Upper lobe of right lung (tissue), 1 donor: ENCODE results near the gene ZYG11B. TPM values are rescaled to one million over a fixed set of nuclear protein-coding genes. Genes with fewer than 3 reads are reported as not detected.
"Not testable (repeated sequence)": the region's sequence is repeated elsewhere in the genome, so short reads cannot be mapped to it uniquely, and the experiment has no call there.

Experiments used
- ATAC-seq: fragments of 200-7000 bp; cut with Tn5 transposase; one replicate; pipeline ENCODE4 v1.9.1; 2020; ENCODE audit warnings: mild to moderate bottlenecking, moderate library complexity
- DNase-seq: peaks from one replicate; pipeline ENCODE4 v3.0.0-alpha.2; 2020
- H3K27ac ChIP-seq: fragments of 200-600 bp; one replicate; pipeline ENCODE4 v1.8.0; 2022
- H3K27me3 ChIP-seq: fragments of 200-600 bp; one replicate; pipeline ENCODE4 v1.8.0; 2022; ENCODE audit warnings: mild to moderate bottlenecking
- H3K36me3 ChIP-seq: fragments of 200-600 bp; one replicate; pipeline ENCODE4 v1.8.0; 2022
- H3K4me1 ChIP-seq: fragments of 200-600 bp; one replicate; pipeline ENCODE4 v1.8.0; 2022
- H3K4me3 ChIP-seq: fragments of 200-600 bp; one replicate; pipeline ENCODE4 v1.8.0; 2022; ENCODE audit warnings: mild to moderate bottlenecking
- H3K9me3 ChIP-seq: fragments of 200-600 bp; one replicate; pipeline ENCODE4 v1.8.0; 2022
- intact Hi-C: fragments of 100-400 bp; cut with DNase I; formaldehyde crosslinking; loops from one replicate; pipeline ENCODE4 v1.11.0; 2022
- total RNA-seq: library from RNA; stranded (reverse); fragmentation: NEBNext Ultra II Directional; extraction: Animal tissue kit (Norgen Biotek cat#: 25700); gene quantifications from one replicate; pipeline ENCODE4 v1.2.1, GENCODE V29; 2021
- TF ChIP-seq, protein P1 (sequence below): fragments of 200-600 bp; IDR thresholded peaks from one replicate; pipeline ENCODE4 v1.8.0; 2022; ENCODE audit warnings: antibody characterized with exemption
- donor health status: DM: no; HTN: yes; CAD: no; lungs with severe emphysema.

The ZYG11B gene
- total RNA-seq, 1 donor from 2014 or later, result 30.5 TPM

DNA sequence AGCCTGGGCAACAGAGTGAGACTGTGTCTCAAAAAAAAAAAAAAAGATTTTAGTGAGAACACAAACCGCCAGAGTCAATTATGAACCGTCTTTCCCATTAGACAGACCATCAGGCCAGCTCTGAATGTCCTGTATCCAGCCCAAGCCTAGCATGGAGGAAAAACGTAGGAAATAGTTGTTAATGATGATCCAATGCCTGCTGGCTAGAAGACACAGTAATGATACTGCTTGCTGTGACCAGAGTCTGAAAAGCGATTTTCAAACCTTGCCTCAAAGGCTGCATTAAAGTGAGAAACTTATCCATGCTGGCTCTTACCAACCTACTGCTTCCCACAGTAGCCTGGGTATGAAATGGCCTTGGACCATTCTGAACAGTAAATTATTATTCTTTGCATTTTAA is 45.1 kb upstream of the ZYG11B start:
- H3K4me1 ChIP-seq, result peaks cover 11% of the 10 kb centered on the region
- no peak for DNase-seq
- intact Hi-C loops, result no loop called here
- no peak for ATAC-seq
- no peaks in the 10 kb centered on the region for H3K9me3 ChIP-seq
- no peaks in the 10 kb centered on the region for H3K36me3 ChIP-seq
- no peak overlapping the region for H3K4me3 ChIP-seq
- H3K27ac ChIP-seq, result no peak overlapping the region
- no peaks in the 10 kb centered on the region for H3K27me3 ChIP-seq
- TF ChIP-seq, protein P1, sequence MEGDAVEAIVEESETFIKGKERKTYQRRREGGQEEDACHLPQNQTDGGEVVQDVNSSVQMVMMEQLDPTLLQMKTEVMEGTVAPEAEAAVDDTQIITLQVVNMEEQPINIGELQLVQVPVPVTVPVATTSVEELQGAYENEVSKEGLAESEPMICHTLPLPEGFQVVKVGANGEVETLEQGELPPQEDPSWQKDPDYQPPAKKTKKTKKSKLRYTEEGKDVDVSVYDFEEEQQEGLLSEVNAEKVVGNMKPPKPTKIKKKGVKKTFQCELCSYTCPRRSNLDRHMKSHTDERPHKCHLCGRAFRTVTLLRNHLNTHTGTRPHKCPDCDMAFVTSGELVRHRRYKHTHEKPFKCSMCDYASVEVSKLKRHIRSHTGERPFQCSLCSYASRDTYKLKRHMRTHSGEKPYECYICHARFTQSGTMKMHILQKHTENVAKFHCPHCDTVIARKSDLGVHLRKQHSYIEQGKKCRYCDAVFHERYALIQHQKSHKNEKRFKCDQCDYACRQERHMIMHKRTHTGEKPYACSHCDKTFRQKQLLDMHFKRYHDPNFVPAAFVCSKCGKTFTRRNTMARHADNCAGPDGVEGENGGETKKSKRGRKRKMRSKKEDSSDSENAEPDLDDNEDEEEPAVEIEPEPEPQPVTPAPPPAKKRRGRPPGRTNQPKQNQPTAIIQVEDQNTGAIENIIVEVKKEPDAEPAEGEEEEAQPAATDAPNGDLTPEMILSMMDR, result no peak

DNA sequence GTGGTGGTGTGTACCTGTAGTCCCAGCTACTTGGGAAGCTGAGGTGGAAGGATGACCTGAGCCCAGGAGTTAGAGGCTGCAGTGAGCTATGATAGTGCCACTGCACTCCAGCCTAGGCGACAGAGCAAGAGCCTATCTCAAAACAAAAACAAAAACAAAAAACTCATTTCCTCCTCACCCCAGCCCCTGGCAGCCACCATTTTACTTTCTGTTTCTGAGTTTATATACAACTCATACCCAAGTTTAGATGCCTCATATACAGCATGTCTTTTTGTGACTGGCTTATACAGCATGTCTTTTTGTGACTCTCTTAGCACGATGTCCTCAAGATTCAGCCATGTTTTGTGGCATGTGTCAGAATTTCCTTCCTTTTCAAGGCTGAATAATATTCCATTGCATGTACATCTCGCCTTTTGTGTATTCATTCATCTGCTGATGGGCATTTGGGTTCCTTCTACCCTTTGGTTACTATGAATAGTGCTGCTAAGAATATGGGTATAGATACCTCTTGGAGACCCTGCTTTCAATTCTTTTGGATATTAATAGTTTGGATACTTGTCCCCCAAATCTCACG is 42.8 kb upstream of the ZYG11B start:
- intact Hi-C loops, result no loop called here
- ATAC-seq (no peak), DNase-seq (no peak)

GRCh38 chr1:52684545-52684944 is 41.7 kb upstream of the ZYG11B start:
- intact Hi-C loops, result no loop called here
- DNase-seq (no peak), ATAC-seq (no peak)
- H3K36me3 ChIP-seq, result peaks cover 26% of the 10 kb centered on the region
- no peaks in the 10 kb centered on the region for H3K4me1 ChIP-seq
- no peaks in the 10 kb centered on the region for H3K27me3 ChIP-seq
- H3K9me3 ChIP-seq, result no peaks in the 10 kb centered on the region
- TF ChIP-seq, protein P1, result no peak
- no peak overlapping the region for H3K4me3 ChIP-seq
- H3K27ac ChIP-seq, result no peak overlapping the region

More for the DNA sequence above, 42.8 kb upstream of the ZYG11B start:
- Histone ChIP-seq H3K27me3 (no peaks in the 10 kb centered on the region), H3K9me3 (no peaks in the 10 kb centered on the region), H3K36me3 (peaks cover 17% of the 10 kb centered on the region), H3K27ac (no peak overlapping the region), H3K4me1 (no peaks in the 10 kb centered on the region), H3K4me3 (no peak overlapping the region)
- TF ChIP-seq, protein P1, result no peak

DNA sequence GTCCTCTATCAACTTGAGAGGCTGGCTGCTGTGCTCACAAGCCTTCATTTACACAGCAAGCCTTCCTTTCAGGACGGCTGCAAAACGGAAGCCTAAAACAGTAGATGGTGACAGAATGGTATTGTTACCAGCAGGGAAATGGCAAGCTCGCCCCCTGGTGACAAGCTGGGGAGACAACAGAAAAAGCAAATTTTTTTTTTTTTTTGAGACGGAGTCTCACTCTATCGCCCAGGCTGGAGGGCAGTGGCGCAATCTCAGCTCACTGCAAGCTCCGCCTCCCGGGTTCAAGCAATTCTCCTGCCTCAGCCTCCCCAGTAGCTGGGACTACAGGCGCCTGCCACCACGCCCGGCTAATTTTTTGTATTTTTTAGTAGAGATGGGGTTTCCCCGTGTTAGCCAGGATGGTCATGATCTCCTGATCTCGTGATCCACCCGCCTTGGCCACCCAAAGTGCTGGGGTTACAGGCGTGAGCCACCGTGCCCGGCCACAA is 39.9 kb upstream of the ZYG11B start:
- TF ChIP-seq, protein P1, result peak; percentile 75
- H3K36me3 ChIP-seq, result peaks cover 39% of the 10 kb centered on the region
- H3K4me1 ChIP-seq, H3K4me3 ChIP-seq, H3K27ac ChIP-seq, H3K9me3 ChIP-seq, H3K27me3 ChIP-seq, intact Hi-C loops: not testable (repeated sequence)
- DNase-seq, result peak; percentile 82
- peak; percentile 96 for ATAC-seq

DNA sequence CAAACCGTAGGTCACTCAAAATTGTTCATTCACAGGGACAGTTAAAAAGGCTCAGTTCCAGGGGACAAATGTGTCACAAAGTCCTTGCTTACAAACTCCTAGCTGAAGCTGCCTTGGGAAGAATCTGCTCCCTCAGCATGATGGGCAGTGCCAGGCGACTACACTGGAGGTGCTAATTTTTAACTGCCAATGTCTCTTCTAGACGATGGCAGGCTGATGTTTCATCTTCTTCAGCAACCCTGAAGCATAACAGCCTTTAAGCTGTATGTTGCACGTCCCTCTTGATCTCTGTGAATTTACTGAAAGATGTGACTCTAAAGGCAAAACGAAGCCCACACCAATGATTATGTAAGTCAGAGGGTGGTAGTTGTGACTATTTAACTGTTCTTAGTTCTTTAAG is 39.4 kb upstream of the ZYG11B start:
- Histone ChIP-seq H3K9me3 (no peaks in the 10 kb centered on the region), H3K36me3 (peaks cover 44% of the 10 kb centered on the region), H3K27ac (no peak overlapping the region), H3K4me1 (no peaks in the 10 kb centered on the region), H3K4me3 (no peak overlapping the region), H3K27me3 (no peaks in the 10 kb centered on the region)
- ATAC-seq (no peak), DNase-seq (no peak)
- TF ChIP-seq, protein P1, result no peak
- intact Hi-C loops, result no loop called here

GRCh38 chr1:52691821-52692220 is 34.4 kb upstream of the ZYG11B start:
- Histone ChIP-seq H3K27me3 (no peaks in the 10 kb centered on the region), H3K4me3 (no peak overlapping the region), H3K9me3 (no peaks in the 10 kb centered on the region), H3K36me3 (peaks cover 54% of the 10 kb centered on the region), H3K4me1 (no peaks in the 10 kb centered on the region), H3K27ac (no peak overlapping the region)
- ATAC-seq (no peak), DNase-seq (no peak)
- TF ChIP-seq, protein P1, result no peak
- intact Hi-C loops, result no loop called here
